ENCODE results near the gene GPR61.
A peak's percentile ranks its signal among the peaks of the same experiment; 100 is the strongest.

Gene GPR61, protein sequence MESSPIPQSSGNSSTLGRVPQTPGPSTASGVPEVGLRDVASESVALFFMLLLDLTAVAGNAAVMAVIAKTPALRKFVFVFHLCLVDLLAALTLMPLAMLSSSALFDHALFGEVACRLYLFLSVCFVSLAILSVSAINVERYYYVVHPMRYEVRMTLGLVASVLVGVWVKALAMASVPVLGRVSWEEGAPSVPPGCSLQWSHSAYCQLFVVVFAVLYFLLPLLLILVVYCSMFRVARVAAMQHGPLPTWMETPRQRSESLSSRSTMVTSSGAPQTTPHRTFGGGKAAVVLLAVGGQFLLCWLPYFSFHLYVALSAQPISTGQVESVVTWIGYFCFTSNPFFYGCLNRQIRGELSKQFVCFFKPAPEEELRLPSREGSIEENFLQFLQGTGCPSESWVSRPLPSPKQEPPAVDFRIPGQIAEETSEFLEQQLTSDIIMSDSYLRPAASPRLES

DNA sequence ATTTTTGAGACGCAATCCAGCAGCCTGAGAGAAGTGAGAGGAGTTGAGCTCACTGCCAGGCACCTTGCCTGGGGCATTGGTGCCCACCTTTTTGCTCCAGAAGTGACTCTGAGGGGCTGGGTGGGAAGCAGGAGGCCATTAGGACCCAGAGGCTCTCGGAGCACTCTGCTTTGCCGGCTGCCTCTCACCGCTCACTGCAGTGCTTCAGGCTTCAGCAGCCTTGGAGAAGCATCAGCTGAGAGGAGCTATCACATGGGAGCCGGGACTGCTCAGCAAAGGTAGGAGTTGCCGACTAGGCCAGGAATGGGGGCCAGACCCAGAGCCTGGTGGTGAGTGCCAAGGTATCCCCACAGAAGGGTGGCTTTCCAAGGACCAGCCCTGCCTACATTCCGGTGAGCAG lies at the start of gene GPR61:
Gene GPR61 (plus strand): TSS at position 197 of the 400 bp plus-strand sequence. CDS start 3,151 bp downstream, outside the sequence.
- no peak for DNase-seq

GRCh38 chr1:109490029-109490933 lies 49.4 kb upstream of the GPR61 start:
- peak; percentile 81 for DNase-seq

DNA sequence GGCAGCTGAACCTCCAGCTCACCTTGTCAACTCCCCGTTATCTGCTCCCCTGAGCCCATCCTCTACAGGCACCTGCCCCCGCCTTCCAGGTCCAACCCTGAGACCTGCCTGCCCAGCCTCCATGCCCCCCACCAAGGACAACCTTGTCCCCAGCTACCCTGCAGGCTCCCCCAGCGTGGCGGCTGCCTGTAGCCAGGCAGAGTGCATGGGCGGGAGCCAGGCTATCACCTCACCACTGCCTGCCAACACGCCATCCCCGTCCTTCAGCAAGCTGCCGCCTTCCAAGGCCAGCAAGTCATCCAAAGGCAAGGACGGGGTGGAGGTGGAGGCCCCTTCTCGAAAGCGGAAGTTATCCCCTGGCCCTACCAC lies 48.8 kb upstream of the GPR61 start:
- no peak for DNase-seq

- no peak for DNase-seq
Measured at GRCh38 chr1:109491372-109491771, 48.3 kb upstream of the GPR61 start.

DNA sequence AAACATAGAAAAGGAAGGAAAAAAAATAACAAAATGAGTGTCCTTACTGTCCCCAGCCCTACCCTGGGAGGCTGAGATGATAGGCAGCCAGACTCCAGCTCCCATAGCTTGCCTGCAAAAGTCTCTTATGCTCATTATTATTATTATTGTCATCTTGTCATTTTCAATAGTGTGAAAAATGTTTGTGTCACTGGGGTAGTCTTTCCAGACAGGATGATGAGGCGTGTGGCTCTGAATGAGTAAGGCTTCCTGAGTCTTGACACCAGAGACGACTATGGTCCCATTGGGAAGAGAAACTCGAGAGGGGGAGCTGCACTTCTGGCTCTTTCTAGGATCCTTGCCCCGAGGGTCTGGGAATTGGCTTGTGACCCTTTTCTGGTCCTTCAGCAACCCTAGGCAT lies 46.9 kb upstream of the GPR61 start:
- no peak for DNase-seq

- no peak for DNase-seq
Measured at GRCh38 chr1:109493227-109493626, 46.4 kb upstream of the GPR61 start.

DNA sequence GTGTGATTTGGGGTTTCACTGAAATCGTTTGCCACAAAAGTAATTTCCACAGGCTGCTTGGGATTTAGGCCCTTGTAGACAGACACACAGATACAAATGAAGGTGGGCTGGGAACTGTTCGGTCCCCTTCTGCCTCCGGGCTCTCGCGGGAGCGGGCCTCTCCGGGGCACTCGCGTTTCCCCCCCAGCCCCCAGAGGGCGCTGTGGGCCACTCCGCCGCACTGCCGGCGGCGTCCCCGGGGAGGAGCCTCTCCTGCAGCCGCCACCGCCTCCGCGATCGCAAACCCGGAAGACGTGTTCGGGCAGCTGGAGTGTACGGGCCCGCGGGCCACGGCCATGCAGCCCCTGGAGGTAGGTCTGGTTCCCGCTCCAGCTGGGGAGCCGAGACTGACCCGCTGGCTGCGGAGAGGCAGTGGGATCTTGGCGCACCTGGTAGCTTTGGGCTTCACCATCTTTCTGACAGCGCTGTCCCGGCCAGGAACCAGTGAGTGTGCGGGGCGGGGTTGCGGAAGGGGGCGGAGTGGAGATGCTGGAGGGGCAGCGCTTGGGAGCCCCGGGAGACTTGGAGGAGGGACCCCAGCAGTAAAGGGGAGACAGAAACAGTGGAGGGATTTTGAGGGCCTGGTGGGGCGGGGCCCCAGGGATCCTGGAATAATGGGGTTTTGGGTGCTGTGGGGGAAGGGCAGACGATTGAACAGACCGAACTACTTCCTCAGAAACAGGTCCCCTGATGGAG lies 45.7 kb upstream of the GPR61 start, which contains the start of gene CYB561D1:
Gene CYB561D1 (plus strand): TSS at position 290 of the 735 bp plus-strand sequence. CDS start 46 bp downstream, at position 336.
- DNase-seq = peak; percentile 89

DNA sequence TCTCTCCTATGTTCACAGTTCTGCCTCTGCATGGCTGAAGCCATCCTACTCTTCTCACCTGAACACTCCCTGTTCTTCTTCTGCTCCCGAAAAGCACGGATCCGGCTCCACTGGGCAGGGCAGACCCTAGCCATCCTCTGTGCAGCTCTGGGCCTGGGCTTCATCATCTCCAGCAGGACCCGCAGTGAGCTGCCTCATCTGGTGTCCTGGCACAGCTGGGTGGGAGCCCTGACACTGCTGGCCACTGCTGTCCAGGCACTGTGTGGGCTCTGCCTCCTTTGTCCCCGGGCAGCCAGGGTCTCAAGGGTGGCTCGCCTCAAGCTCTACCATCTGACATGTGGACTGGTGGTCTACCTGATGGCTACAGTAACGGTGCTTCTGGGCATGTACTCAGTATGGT lies 43.9 kb upstream of the GPR61 start:
- DNase-seq = no peak

DNA sequence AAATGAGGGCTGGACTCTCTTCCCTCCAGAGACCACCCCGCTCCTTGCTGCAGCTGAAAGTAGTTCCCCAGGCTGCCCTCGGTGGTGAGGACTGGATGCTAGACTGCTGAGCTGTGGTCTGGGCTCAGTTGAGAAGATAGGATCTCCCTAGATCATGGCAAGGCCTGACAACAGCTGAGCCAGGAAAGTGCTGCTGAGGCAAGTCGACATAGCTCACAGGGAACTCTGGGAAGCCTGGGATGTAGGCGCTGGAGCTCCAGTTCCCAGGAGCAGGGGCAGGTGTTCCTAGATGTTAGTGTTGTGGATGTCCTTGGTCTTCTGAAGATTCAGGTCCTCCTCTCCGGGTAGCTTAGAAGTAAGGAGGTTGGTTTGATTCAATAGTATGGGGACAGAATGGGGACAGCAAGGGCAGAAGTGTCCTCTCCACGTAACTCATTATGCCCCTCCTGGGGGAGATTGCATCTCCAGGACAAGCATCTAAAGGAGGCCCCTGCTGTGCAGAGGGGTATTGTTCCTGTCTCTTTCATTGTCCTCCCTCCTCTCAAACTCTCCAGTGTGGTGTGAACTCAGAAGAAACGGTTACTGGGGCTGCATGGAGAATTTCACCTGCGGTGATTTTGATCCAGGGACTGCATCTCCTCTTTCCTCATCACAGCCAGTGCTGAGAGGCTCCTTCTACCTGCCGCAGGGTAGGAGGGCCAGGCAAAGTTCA lies 42.1 kb upstream of the GPR61 start:
- no peak for DNase-seq

DNA sequence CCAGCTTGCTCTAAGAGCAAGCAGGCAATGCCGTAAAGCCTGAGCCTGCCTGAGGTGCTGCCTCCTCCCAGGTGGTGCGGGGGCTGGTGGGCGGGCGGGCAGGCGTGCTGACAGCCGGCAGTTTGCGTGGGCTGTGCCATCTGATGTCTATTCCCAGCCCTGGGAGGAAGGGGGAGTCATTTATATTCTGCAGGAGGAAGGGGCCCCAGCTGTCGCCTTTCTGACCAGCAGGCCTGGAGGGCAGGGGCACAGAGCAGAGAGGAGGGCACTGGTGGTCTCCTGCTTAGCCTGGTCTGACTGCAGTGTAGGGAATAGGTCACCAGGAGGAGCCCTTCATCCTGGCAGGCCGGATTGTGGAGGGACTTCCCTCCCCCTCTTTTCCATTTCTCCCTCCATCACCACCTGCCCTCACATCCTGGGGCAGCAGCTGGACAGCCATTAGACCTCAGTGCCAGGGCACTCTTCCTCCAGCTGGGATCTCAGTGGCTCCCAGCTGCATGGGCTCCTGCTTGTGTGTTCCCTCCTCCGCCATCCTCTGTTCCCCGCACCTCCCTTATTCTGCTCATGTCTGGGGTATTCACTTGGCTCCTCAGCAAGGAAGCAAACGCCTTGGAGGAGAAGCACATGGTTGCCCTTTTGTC lies 41.4 kb upstream of the GPR61 start:
- DNase-seq = peak; percentile 29

DNA sequence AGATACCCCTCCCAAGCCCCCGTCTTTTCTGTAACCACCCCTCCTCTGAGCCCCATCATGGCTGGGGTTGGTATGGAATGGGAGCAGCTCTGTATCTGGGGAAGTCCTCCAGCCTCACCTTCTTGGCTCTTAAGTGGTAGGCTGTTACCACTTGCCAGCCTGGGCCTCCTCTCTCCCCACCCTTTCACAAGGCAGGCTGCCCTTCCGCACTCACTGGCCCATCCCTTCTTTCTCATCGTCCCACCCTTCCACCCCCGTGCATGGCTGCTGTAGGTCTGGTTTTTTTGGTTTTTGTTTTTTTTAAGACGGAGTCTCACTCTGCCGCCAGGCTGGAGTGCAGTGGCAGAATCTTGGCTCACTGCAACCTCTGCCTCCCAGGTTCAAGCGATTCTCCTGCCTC lies 40.6 kb upstream of the GPR61 start:
- no peak for DNase-seq

GRCh38 chr1:109499661-109500536 lies 39.8 kb upstream of the GPR61 start:
- DNase-seq = peak; percentile 69

DNA sequence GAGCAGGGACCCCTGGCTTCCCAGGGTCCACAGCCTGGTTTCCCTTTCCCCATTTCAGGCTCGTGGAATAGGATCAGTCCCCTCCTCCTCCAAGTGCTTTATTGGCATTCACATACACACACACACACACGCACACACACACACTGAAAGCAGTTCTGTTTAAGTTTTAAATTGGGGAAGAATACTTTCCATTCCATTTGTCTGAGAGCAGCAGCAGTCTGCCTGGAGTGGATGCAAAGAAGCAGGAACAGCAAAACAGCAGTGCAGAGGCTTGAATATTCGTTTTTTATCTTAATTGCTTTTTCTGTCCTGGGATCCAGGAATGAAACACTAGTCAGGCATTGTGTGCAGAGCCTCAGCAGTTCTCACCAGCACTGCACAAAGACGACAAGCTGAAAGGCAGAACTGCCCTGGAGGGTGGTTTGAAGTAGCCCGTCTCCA lies 38.7 kb upstream of the GPR61 start:
- no peak for DNase-seq

- DNase-seq = no peak
Measured at GRCh38 chr1:109501644-109502363, 37.9 kb upstream of the GPR61 start.

DNA sequence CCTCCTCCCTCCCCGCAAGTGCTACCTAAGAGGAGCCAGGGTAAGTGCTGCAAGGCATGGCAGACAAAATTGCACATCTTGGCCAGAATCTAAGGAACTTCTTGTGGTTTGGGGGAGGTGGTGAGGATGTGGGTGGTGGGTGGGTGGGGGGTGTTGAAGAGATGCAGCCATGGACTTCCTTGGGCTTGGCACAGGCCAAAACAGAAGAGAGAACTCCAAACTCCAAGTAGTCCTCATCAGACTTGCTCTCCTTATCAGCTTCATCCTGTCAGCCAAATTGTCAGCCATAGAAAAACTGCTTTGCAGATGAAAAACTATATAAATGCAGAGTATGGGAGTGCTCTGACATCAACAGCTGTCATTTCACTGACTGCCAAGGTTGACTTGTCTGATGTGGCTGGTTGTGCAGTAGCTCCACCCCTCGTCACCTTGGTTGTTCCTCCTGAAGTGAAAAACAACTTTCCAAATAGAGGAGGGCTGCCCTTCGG lies 37.3 kb upstream of the GPR61 start:
- peak; percentile 77 for DNase-seq

DNA sequence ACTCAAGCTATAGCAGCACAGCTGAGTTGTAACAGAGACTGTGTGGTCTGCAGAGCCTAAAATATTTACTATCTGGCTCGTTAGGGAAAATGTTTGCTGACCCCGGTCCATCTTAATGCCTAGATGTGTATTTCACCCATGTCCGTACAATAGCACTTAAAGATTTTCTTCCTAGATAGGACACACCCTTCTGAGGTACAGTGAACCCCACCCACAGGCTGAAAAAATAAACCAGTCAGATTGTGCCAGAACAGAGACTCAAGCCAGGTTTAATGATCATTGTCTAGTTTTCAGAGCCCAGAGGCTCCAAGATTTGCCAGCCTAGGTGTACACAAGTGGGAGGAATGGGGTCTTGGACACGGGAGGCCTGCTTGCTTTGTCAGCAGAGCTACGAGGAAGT lies 35.7 kb upstream of the GPR61 start:
- DNase-seq = peak; percentile 28

DNA sequence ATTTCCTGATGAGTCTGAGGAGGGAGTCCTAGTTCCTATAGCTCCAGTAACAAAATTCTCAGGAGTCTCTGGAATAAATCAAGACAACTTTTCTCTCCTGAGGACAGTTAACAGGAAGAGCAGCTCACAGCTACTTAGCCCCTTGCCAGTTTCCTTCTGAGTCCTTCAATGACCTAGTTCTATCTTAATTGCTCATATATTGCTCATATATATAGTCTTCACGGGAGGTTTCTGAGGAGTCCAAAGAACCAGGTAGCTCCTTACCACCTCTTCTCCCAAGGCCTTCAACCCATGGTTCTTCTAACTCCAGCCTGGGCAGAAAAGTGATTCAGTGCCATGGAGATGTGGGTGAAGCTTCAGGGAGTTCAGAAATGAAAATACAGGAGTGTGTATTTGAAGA lies 34.7 kb upstream of the GPR61 start:
- DNase-seq = no peak

DNA sequence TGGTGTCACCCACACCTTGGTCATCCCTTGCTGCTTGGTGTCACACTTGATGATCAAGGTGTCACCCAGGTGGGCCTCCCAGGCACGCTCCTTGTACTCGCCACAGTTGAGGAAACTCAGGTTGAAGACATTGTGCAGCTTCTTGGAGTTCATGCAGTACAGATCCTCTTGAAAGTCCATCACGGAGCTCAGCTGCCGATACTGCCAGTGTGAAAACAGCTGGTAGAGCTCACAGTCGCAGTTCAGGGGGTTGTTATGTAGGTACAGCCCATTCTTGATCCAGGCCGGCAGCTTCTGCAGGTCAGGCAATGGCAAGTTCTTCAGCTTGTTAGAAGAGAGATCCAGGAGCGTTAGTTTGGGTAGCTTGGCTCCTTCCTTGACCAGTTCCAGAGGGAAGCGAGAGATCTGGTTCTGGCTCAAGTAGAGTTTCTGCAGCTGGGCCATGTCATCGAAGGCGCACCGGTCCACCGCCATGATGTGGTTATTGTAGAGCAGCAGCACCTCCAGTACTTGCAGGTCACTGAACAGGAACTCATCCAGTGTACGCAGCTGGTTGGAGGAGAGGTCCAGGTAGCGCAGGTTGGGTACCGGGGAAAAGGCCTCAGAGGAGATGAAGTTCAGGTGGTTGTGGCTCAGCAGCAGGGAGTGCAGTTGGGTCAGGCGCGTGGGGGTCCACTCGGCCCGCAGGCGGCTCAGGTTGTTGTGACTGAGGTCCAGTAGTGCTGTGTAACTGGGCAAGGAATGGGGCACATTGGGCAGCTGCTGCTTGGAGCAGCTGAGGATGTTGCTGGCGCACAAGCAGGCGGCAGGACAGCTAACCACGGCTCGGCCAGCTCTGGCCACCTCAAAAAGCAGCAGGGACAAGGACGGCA lies 31.4 kb upstream of the GPR61 start:
- no peak for DNase-seq

GRCh38 chr1:109508873-109509175 lies 30.8 kb upstream of the GPR61 start:
- DNase-seq = no peak
